Heart left ventricle (tissue), 13 donors: ENCODE results near the gene NAIF1.

Source experiments
- CTCF ChIP-seq, 12 donors: fragments of 200-600 bp; sonication (generic) in 4 of 12; IDR thresholded peaks; one replicate each; pipeline versions ENCODE4 v1.5.0 to v1.8.0; 2018 to 2022; ENCODE audit warnings: antibody characterized with exemption in 12 of 12, mild to moderate bottlenecking in 5 of 12
- POLR2A ChIP-seq, 2 donors: fragments of 450-650 bp; IDR thresholded peaks; one replicate each; pipeline ENCODE4 v1.6.1; 2017; ENCODE audit warnings: antibody characterized with exemption in 2 of 2, mild to moderate bottlenecking in 2 of 2, moderate library complexity in 2 of 2
- donor health status: ischemic (EF 13 %, LVEDD 7.1; RV severe dilation, severe dysfunction).
- donor health status: DM: no; HTN: yes; CAD: no.
- donor health status: DM: no; HTN: no; CAD: no.
- donor health status: ischemic (EF 25% LVEDD 6.9; RV normal size, moderate dysfunction).
- donor health status: ischemic (EF 25% LVEDD 5.7; RV mildly dilated, moderate dysfunction).
- donor health status: ischemic (EF 35%, LVEDD 5.7; RV mildly dilated, moderate dysfunction).
- donor health status: nonischemic (EF 11% LVEDD 7.7; RV severe dilation, severe dysfunction).
- donor health status: DM: yes; HTN: yes; CAD: no.
- donor health status: PGD.
- donor health status: ischemic (EF 29% LVEDD 5.4; RV normal size, mild dysfunction).
- donor health status: nonischemic (EF 23%, LVEDD 6.1; RV moderate dilation, normal function).

GRCh38 chr9:128043467-128043868, 23.7 kb downstream of the NAIF1 start:
- TF ChIP-seq CTCF (IDR thresholded peaks at IDR 0.05) (no peak), POLR2A (IDR thresholded peaks at IDR 0.05) (no peak)
